UCSD-AML1 (cell line): Measurements from ENCODE around the gene KLHL40.

ENCODE experiments used
- DNase-seq: peaks from one replicate; lab custom pipeline; 2025; ENCODE audit not compliant: unreplicated experiment; lab: John Stamatoyannopoulos, UW

The KLHL40 gene

DNA sequence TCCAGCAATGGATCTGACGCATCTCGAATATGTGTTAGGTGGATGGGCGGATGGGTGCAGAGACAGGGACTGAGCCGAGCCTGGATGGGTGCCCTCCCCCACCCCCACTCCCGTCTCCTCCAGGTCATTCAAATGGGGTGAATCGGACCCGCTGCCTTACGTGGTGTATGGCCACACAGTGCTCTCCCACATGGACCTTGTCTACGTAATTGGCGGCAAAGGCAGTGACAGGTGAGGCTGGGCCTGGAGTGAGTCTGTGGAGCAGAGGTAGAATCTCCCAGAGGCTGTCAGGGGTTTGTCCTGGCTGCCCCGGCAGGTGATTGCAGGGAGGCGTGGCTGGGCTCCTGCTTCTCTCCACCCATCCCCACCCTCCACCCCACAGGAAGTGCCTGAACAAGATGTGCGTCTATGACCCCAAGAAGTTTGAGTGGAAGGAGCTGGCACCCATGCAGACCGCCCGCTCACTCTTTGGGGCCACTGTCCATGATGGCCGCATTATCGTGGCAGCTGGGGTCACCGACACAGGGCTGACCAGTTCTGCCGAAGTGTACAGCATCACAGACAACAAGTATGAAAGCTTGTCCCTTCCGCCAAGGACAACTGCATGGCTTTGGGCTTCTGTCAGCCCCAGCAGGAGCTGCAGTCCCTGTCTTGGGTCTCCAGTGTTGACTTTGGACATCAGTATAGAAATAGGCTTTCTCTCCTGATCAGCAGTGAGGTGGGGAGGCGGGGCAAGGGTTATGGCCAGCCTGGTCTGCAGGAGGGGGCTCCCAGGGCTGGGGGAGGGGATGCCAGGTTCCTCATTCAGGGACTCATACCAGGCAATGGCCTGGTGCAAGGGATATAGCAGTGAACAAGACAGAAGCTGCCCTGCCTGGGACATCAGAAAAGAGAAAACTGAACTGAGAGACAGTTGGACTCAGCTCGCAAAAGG is 3.4 kb downstream of the KLHL40 start:
- DNase-seq: no peak

DNA sequence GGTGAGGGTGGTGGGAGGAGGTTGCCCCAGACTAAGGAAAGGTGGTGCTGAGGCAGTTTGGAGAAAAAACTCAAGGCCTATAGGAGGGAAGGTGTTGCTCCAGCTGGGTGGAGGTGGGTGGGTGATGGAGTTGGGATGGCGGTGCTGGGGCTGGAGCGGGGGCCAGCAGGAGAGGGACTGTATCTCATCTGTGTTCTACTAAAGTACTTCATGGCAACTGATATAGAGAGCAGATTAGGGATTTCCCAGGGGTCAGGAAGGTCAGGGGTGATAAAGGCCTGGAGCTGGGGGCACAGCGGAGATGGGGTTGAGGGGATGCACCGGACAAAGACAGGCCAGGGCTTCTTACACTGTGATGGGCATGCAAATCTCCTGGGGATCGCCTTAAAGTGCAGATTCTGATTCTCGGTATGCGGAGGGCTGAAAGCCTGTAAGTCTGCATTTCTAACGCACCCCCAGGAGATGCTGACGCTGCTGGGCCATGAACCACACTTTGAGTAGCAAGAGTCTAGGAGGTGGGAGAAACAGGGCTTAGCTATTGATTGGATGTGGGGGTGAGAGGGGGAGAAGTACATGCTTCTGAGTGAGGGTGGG is 4.2 kb downstream of the KLHL40 start:
- no peak for DNase-seq

DNA sequence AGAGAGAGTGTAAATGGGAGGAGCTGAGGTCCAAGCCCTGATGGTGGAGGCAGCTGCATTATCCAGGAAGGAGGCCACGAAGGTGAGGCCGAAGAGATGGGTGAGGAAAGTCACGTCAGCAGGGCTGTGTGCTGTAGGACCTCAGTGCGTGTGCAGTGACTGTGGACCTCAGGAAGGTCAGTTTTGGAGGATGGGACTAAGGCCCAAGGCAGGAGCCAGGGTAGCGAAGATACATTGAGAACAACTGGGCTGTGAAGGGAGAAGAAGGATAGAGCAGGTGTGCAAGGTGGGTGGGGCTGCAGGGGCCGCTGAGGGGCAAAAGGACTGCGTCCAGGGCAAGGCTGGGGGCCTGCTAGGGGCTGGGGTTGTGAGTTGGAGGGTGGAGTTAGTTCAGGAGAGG is 4.9 kb downstream of the KLHL40 start:
- DNase-seq: no peak

DNA sequence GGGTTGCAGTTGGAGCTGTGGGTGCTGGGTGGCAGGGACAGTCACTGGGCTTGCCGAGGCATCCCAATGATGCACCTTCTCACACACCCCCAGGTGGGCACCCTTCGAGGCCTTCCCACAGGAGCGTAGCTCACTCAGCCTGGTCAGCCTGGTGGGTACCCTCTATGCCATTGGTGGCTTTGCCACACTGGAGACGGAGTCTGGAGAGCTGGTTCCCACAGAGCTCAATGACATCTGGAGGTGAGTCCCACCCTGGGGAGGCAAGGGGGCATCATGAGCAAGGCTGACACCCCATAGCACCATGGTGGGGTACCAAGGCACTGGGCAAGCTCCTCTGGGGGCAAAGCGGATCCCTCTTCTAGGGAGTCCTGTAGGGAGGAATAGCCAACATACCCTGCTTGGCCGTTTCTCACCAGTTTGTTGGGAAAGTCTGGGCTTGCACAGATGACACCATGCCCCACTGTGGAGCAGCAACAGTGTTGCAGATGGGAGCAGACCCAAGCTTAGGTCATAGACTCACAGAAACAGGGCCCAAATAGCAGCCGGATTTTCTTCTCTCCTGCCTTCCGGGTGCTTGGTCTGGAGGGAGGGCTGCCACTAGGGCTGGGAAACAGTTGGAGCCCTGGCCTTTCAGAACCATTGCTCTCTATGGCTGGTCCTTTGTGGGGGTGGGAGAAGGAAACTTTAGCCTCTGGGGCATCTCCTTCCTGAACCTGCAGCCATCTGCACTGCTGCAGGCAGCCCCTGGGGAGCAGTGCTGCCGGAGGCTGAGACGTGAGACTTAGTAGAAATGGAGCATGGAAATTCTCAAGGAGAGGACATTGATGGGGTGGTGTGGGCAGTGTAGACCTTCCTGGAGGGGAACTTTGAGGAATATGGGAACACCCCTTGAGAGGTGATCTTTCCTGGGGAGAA is 5.7 kb downstream of the KLHL40 start:
- DNase-seq: no peak

DNA sequence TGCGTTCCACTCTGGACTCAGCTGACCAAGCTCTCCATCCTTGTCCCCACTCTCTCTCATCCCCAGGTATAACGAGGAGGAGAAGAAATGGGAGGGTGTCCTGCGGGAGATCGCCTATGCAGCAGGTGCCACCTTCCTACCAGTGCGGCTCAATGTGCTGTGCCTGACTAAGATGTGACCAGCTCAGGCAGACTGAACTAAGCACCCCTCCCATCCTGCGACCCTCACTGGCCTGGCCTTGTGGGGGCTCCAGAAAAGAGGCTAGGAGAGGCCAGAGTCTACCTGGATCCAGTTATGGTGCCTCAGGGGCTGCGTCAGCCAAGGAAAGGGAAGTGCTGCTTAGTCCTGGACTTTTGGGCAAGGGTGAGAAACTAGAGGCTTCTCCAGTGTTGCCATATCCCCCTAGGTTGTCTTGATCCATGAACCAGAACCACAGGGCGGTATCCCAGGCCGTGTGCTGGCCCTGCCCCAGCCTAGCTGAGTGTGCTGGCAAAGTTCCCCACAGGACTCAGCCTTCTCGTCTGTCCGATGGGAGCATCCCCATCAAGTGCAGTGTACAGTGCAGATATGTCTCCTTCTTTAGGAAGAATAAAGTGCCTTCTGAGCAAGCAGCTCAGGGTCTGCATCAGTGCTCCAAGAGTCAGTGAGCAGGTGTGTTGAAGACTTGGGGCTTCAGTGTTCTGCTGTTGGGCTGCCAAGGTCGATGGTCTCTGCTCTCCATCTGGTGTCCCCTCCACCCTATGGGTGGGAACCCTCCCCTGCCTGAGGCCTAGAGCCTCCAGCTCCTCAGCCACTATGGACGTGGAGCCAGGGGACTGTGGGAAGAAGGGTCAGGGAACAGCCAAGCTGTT is 6.7 kb downstream of the KLHL40 start:
- DNase-seq: no peak

DNA sequence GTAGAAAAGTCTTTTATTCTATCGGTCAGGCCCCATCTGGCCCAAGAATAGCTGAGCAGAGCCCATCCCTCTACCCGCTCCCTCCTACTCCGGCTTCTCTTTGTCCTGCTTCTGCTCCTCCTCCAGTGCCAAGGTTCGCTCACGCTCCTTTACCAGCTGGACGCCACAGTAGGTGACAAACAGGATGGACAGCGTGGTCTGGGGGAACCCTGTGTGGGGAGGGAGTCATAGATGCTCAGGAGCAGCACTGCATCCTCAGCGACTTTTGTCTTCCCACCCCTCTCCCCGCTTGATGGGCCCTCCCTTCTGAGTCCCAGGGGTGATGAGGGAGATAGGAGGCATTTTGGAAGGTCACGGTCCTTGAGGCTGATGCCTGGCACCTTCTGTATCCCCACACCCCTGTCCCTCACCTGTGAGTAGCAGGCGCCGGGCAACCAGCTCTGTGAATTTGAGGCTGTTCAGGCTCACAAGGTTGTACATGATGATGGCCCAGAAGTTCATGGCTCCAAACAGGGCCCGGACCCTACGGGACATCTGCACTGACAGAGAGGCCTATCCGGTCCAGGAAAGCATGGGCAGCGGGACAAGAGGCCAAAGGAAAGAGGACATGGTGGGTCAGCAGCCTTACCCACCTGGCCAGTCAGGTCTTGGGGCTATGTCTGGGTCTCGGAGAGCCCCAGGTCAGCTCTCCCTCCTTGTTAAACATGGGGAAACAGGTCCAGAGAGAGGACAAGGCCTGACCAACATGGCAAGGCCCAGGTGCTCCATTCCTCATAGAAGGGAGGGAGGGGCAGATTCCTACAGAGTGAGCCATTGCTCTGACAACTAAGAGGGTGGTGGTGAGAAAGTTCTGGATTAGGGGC is 7.6 kb downstream of the KLHL40 start:
- no peak for DNase-seq

DNA sequence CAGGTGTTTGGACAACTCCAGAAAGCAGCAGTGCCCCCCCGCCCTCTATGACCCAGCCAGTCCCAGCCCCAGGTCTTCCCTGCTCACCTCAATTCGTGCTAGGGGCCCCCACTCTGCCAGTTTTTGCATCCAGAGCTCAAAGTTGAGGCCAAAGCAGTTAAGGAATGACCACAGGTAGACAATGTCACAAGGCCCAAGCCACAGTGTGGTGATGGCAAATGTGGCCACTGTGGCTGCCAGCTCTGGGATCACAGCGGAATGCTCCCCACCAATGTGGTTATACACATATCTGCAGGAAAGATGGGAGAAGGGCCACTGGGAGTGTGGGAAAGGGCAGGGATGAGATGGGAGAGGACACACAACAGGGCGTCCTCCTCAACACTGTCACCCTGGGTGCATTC is 8.2 kb downstream of the KLHL40 start:
- DNase-seq: no peak

DNA sequence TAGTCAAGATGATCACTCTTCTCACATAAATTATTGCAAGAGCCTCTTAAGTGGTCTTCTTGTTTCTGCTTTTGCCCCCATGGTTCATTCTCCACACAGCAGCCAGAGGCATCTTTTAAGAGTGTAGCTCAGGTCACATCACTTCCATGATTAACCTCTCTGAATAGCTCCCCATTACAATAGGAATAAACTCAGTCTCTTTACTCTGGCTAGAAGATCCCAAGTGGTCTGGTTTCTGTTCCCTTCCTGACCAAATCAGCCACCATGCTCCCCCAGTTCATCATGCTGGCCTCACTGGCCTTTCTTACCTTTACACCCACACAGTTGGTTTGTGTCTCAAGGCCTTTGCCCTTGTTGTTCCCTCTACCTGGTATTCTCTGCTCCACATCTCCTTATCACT is 9.0 kb downstream of the KLHL40 start:
- DNase-seq: no peak

DNA sequence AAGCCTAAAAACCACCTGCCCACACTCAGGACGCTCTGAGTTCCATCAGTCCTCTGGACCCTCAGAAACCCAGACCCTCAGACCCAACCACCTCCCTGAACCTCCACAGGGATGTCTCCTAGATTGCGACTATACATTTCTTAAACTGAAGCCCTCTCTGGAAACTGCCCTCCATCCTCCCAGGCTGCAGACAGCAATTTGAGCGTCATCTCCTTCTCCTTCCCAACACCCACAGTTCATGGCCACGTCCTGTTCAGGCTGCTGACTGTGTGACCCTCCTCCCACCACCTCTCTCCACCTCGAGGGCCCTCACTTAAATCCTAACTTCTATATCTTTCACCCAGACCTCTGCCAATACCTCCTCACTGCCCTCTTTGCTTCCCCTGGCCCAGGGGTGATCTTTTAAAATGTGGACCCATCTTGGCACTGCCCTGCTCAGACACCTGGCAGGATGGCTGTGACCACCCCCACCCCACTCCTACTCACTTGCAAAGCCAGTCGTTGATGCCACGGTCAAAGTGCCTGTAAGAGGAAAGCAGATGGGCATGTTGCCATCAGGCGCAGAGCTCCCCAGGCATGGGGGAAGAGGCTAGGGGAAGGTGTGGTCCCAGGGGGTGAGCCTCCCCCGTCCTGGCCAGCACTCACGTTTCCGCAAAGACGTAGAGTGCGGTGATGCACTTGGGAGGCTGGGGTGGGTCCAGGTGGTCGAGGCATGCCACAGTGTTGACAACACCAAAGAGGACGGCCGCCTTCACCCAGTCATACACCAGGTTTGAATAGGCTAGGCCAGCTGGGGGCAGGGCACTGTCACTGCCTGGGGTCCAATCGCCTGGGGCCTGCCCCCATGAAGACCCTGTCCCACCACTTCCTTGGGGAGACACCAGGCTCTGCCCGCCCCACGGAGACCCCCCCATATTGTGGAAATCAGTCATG is 11.3 kb downstream of the KLHL40 start:
- DNase-seq: no peak

DNA sequence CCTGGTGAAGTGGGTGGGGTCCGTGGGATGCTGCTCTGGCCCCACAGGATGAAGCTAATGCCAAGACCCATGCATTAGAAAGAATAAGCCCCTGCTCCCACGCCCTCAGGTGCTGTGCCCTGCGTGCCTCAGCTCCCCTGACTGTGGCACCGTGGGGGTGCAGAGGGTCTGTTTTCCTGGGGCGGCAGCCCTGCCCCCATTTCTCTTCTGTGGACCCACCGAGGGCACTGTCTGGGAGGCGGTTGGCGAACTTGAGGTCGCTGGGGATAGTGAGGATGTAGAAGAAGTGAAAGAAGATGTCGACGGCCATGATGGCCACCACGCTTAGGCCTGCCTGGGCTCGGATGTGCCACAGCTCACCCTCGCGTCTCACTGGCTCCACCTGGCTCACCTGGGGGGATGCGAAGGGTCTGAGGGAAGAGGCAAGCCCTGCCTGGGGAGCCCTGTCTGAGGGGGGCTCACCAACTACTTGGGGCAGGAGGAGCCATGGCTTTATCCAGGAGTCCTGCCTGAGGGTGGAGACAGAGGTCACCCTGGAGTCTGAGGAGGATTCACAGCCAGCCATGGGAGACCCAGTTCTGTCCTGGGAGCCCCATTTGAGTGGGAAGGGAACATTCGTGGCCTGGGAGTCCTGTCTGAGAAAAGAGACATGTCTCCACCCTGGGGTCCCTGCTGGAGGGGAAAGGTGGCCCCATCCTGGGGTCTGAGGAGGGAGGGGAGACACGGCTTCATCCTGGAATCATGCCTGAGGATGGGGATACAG is 12.1 kb downstream of the KLHL40 start:
- DNase-seq: no peak

DNA sequence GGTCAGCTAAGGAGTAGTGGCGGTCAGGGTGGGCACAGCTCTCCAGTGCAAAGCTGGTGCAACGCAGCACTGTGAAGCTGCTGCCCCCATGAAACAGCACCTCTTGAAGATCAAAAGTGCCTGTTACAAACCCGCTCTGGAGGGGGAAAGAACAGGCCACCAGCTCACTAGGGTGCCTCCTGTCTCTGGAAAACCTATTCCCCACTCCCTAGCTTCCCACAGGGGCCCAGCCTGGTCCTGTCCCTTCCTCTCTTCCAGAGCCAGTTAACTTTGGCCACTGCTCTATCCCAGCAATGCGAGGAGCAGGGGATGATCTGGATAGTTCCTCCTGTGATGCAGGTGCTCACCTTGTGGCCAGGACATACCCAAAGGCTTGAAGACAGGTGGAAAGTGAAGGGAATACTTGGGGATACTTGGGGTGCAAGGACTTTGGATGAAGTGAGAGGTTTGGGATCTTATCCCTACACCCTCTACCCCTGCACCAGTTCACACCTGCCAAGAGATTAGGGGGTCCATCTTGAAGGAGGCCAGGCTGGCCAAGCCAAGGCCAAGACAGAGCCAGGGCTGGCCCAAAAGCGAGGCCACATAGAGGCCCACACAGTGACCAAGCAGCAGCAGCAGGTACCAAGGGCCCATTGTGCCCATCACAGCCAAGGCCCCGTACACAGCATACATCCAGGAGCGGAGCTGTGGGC is 13.0 kb downstream of the KLHL40 start:
- DNase-seq: no peak

DNA sequence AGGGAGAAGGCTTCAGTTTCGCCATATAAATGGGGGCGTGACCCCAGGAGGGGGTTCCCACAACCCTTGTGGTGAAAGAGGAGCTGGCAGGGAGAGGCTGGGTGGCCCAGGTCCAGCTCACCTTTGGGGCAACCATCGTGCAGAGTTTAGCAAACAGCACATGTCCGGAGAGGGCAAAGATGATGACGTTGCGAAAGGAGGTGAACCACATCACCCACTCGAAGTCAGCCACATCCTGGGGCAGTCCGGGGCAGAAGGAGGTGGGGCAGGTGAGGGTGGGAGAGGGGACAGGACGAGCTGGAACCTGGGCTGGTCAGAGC is 13.5 kb downstream of the KLHL40 start:
- DNase-seq: no peak

DNA sequence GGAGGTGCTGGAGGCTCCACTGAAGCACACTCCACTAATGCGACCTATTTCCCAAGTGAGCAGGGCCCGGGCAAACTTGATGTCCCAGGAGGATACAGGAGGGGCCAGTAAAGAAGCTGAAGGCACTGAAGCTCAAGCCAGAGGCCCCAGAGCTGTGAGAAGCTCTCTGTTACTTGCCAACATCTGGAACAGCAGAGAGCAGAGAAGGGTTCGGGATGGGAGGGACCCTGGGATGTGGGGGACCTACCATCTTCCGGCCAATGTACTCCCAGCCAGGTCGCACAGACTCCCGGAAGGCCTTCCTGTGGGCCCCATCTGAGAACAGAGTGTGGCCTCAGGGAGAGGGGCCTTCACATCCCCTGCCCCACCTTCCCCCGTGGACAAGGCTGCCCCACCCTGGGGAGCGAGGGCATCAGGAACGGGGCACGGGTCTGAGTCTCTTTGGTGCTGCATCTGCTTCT is 14.2 kb downstream of the KLHL40 start:
- DNase-seq: no peak

DNA sequence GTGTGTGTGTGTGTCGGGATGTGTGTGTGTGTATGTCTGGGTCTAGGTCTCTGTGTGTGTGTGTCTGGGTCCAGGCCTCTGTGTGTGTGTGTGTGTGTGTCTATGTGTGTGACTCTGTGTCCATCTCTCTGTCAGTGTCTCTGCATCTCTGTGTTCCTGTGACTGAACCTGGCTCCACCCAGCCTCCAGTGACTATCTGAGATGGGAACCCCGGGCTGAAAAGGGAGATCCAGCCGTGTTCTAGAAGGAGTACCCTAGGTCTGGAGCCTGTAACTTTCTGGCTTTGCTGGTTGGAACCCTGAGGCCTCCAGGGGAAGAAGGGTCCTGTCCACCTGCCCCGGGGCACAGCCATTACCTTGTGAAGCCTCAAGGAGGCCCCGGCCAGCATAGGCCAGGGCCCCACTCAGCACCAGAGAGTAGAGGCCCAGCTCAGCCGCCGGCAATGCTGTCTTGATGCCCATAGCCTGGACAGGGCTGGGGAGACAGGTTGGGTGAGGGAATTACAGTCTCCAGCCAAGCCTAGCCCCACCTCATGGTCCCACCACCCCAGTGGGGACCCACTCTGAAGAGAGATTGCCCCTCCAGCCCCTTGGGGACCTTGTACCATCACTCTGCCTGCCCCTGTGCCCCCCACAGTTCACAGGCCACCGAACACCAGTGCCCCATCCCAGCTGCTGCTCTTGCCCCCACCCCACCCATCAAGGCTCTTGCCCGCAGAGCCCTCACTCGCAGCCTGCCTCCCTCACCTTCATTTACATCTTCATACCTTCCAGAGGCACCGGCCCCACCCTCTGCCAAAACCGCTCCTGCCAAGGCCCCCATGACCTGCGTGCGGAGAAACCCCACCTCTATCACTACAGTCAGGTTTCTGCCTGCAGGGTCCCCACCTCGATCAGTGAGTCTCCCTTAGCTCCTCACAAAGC is 15.3 kb downstream of the KLHL40 start:
- no peak for DNase-seq

DNA sequence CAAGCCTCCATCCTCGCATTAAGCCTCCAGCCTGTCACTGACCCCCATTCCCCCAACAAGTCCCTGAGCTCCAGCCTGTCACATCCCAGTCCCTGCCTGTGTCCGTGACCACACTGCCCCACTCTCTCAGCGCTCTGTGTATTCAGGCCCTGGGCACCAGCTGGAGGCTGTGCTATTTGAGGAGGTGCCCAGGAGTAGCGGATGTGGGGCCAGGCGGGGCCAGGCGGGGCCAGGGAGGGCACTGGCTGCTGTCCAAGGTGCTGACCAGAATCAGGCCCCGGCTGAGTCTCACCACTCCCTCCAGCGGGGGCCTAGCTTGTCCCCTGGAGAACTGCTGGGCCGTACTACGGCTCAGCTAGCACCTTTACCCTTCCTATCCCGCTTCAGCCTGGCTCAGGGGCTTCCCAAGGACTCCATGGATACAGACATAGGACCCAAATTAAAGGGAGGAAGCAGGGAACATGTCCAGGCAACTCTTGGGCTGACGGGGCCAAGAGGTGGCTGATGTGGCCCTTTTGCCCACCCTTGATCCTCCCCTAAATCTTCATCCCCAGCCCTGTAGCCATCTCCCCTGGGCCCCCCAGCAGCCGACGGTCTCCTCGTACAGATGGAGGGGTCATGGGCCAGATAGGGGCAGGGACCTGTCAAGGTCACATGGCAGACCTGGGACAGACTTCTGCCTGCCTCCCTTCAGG is 16.2 kb downstream of the KLHL40 start:
- peak; percentile 75 for DNase-seq
